Glutamatergic neuron (in vitro differentiated cells): ENCODE measurements around the gene RAB19. TPM values are rescaled to one million over a fixed set of nuclear protein-coding genes. Genes with fewer than 3 reads are reported as not detected.

Experiments
- DNase-seq: peaks from one replicate; pipeline ENCODE4 v3.0.0; 2022
- H3K27ac Mint-ChIP-seq: one replicate; pipeline ENCODE4 v1.8.0; 2020; ENCODE audit warnings: mild to moderate bottlenecking, mixed read lengths, inconsistent platforms; ENCODE audit not compliant: unreplicated experiment
- H3K27me3 Mint-ChIP-seq: one replicate; pipeline ENCODE4 v1.8.0; 2020; ENCODE audit warnings: mild to moderate bottlenecking, moderate library complexity, mixed read lengths, inconsistent platforms; ENCODE audit not compliant: unreplicated experiment
- H3K36me3 Mint-ChIP-seq: one replicate; pipeline ENCODE4 v1.8.0; 2020; ENCODE audit warnings: mild to moderate bottlenecking, mixed read lengths, inconsistent platforms; ENCODE audit not compliant: unreplicated experiment
- H3K4me1 Mint-ChIP-seq: one replicate; pipeline ENCODE4 v1.8.0; 2020; ENCODE audit warnings: mild to moderate bottlenecking, low read depth, mixed read lengths, inconsistent platforms; ENCODE audit not compliant: unreplicated experiment
- H3K4me3 Mint-ChIP-seq: one replicate; pipeline ENCODE4 v1.8.0; 2020; ENCODE audit warnings: mild to moderate bottlenecking, mixed read lengths, inconsistent platforms; ENCODE audit not compliant: unreplicated experiment
- H3K9me3 Mint-ChIP-seq: one replicate; pipeline ENCODE4 v1.8.0; 2020; ENCODE audit warnings: mild to moderate bottlenecking, moderate library complexity, mixed read lengths, inconsistent platforms; ENCODE audit not compliant: unreplicated experiment
- CTCF ChIP-seq: fragments of 200-600 bp; sonication (generic); IDR thresholded peaks from one replicate; pipeline ENCODE4 v1.5.0; 2021; ENCODE audit not compliant: partially characterized antibody, unreplicated experiment
- total RNA-seq: library from RNA; stranded (reverse); fragmentation: NEBNext Ultra II Directional; extraction: Animal tissue kit (Norgen Biotek cat#: 25700); gene quantifications from one replicate; pipeline ENCODE4 v1.2.1, GENCODE V29; 2021; ENCODE audit not compliant: unreplicated experiment

Gene RAB19
- total RNA-seq, 1 donor from 2014 or later, result not detected

GRCh38 chr7:140455743-140456142, 51.9 kb downstream of the RAB19 start:
- DNase-seq, result no peak
- H3K27me3 Mint-ChIP-seq, result peaks cover 1% of the 10 kb centered on the region
- peaks cover 9% of the 10 kb centered on the region for H3K36me3 Mint-ChIP-seq
- TF ChIP-seq CTCF, result no peak
- H3K9me3 Mint-ChIP-seq, result peaks cover 1% of the 10 kb centered on the region
- no peak overlapping the region for H3K4me3 Mint-ChIP-seq
- peaks cover 11% of the 10 kb centered on the region for H3K4me1 Mint-ChIP-seq
- H3K27ac Mint-ChIP-seq, result no peak overlapping the region

GRCh38 chr7:140456551-140457051, 52.7 kb downstream of the RAB19 start:
- H3K27me3 Mint-ChIP-seq, result peaks cover 1% of the 10 kb centered on the region
- peaks cover 9% of the 10 kb centered on the region for H3K36me3 Mint-ChIP-seq
- H3K27ac Mint-ChIP-seq, result no peak overlapping the region
- DNase-seq, result no peak
- H3K4me3 Mint-ChIP-seq, result no peak overlapping the region
- peaks cover 11% of the 10 kb centered on the region for H3K4me1 Mint-ChIP-seq
- no peak for TF ChIP-seq CTCF
- H3K9me3 Mint-ChIP-seq, result peaks cover 3% of the 10 kb centered on the region

- peaks cover 1% of the 10 kb centered on the region for H3K9me3 Mint-ChIP-seq
- DNase-seq, result no peak
- no peak for TF ChIP-seq CTCF
- peaks cover 9% of the 10 kb centered on the region for H3K36me3 Mint-ChIP-seq
- no peak overlapping the region for H3K4me3 Mint-ChIP-seq
- H3K27ac Mint-ChIP-seq, result peak overlapping the region; percentile 23
- peaks cover 1% of the 10 kb centered on the region for H3K27me3 Mint-ChIP-seq
- H3K4me1 Mint-ChIP-seq, result peaks cover 11% of the 10 kb centered on the region
These were observed 54.3 kb downstream of the RAB19 start for GRCh38 chr7:140458201-140458600.

GRCh38 chr7:140458916-140459315, 55.1 kb downstream of the RAB19 start:
- H3K36me3 Mint-ChIP-seq, result peaks cover 9% of the 10 kb centered on the region
- peaks cover 11% of the 10 kb centered on the region for H3K4me1 Mint-ChIP-seq
- H3K4me3 Mint-ChIP-seq, result peak overlapping the region; percentile 60
- DNase-seq, result peak; percentile 27
- peaks cover 1% of the 10 kb centered on the region for H3K9me3 Mint-ChIP-seq
- peaks cover 1% of the 10 kb centered on the region for H3K27me3 Mint-ChIP-seq
- no peak for TF ChIP-seq CTCF
- H3K27ac Mint-ChIP-seq, result peak overlapping the region; percentile 91

- peaks cover 1% of the 10 kb centered on the region for H3K9me3 Mint-ChIP-seq
- peaks cover 2% of the 10 kb centered on the region for H3K27me3 Mint-ChIP-seq
- H3K4me3 Mint-ChIP-seq, result no peak overlapping the region
- peaks cover 10% of the 10 kb centered on the region for H3K4me1 Mint-ChIP-seq
- no peaks in the 10 kb centered on the region for H3K36me3 Mint-ChIP-seq
- no peak overlapping the region for H3K27ac Mint-ChIP-seq
- no peak for DNase-seq
- TF ChIP-seq CTCF, result no peak
These were observed 59.3 kb downstream of the RAB19 start for GRCh38 chr7:140463111-140463510.
